Gastrocnemius medialis (tissue), 4 donors: ENCODE measurements around the gene EIPR1. TPM values are rescaled to one million over a fixed set of nuclear protein-coding genes. Genes with fewer than 3 reads are reported as not detected.

Experiments used
- ATAC-seq, 2 donors: fragments of 150-250 bp; one replicate each; pipeline ENCODE4 v1.9.1; 2016
- DNase-seq, 2 donors: peaks; one replicate each; pipeline ENCODE4 v3.0.0-alpha.2; 2019
- H3K27ac ChIP-seq, 4 donors: fragments of 200-600 bp; sonication (generic); 1 replicate in 1 of 4; 2 replicates in 3 of 4; pipeline ENCODE4 v1.5.1; 2016 to 2018; ENCODE audit warnings: mild to moderate bottlenecking in 2 of 4, moderate library complexity in 1 of 4
- H3K27me3 ChIP-seq, 3 donors: fragments of 200-600 bp; sonication (generic) in 2 of 3; 1 replicate in 1 of 3; 2 replicates in 2 of 3; pipeline versions ENCODE4 v1.5.1 to v1.6.0; 2016 to 2019; ENCODE audit warnings: mild to moderate bottlenecking in 1 of 3, moderate library complexity in 1 of 3
- H3K36me3 ChIP-seq, 2 donors: fragments of 200-600 bp; sonication (generic) in 1 of 2; one replicate each; pipeline ENCODE4 v1.5.1; 2017 to 2018
- H3K4me1 ChIP-seq, 2 donors: fragments of 200-600 bp; sonication (generic) in 1 of 2; one replicate each; pipeline ENCODE4 v1.5.1; 2016 to 2017; ENCODE audit warnings: mild to moderate bottlenecking in 2 of 2
- H3K4me3 ChIP-seq, 4 donors: fragments of 200-600 bp; sonication (generic) in 3 of 4; 1 replicate in 1 of 4; 2 replicates in 3 of 4; pipeline ENCODE4 v1.5.1; 2016 to 2019; ENCODE audit warnings: mild to moderate bottlenecking in 2 of 4
- H3K9me3 ChIP-seq, 3 donors: fragments of 200-600 bp; sonication (generic) in 2 of 3; 1 replicate in 1 of 3; 2 replicates in 2 of 3; pipeline ENCODE4 v1.5.1; 2016 to 2019
- CTCF ChIP-seq, 5 experiments: fragments of 450-650 bp in 3 of 5; fragments of 200-600 bp in 2 of 5; sonication (generic) in 2 of 5; IDR thresholded peaks in 4 of 5; conservative IDR thresholded peaks in 1 of 5; 1 replicate in 4 of 5; 2 replicates in 1 of 5; pipeline ENCODE4 v1.5.1; 2016 to 2019; ENCODE audit warnings: antibody characterized with exemption in 5 of 5, mild to moderate bottlenecking in 3 of 5, moderate library complexity in 3 of 5
- POLR2A ChIP-seq, 2 donors: fragments of 450-650 bp; IDR thresholded peaks; one replicate each; pipeline ENCODE4 v1.6.1; 2017; ENCODE audit warnings: antibody characterized with exemption in 2 of 2, mild to moderate bottlenecking in 2 of 2, moderate library complexity in 2 of 2
- in situ Hi-C, 4 donors: fragments of 200-750 bp; cut with MboI; loops; one replicate each; pipeline versions ENCODE4 v1.15.0 to v1.8.0; 2017; ENCODE audit warnings: low sequenced_read_pairs in 4 of 4
- intact Hi-C: fragments of 100-400 bp; cut with DNase I; formaldehyde crosslinking; loops from one replicate; pipeline ENCODE4 v1.15.1; 2023; ENCODE audit warnings: low total_unique reads
- total RNA-seq, 4 donors: library from RNA; depleted of rRNA; stranded (reverse); fragments of >200 nt; gene quantifications; one replicate each; pipeline versions ENCODE4 v1.1.0 to v1.2.3, GENCODE V29; 2016

The EIPR1 gene
- total RNA-seq, 4 donors from 2014 or later: 23.2 to 30.5 (median 24.4) TPM

- ATAC-seq (no peak), DNase-seq (no peak)
- no peaks in the 10 kb centered on the region for H3K36me3 ChIP-seq
- no peak overlapping the region for H3K4me3 ChIP-seq
- in situ Hi-C loops (no loop called here), intact Hi-C loops (no loop called here)
- no peaks in the 10 kb centered on the region for H3K4me1 ChIP-seq
- no peaks in the 10 kb centered on the region for H3K27me3 ChIP-seq
- TF ChIP-seq POLR2A (IDR thresholded peaks at IDR 0.05) (no peak), CTCF (IDR thresholded peaks at IDR 0.05 in 4 of 5, conservative IDR thresholded peaks at IDR 0.05 in 1 of 5) (no peak)
- H3K27ac ChIP-seq: no peak overlapping the region
- no peaks in the 10 kb centered on the region for H3K9me3 ChIP-seq
These were observed 114.1 kb downstream of the EIPR1 start for GRCh38 chr2:3263487-3263886.

GRCh38 chr2:3262437-3263388, 114.9 kb downstream of the EIPR1 start:
- no peak for TF ChIP-seq CTCF (IDR thresholded peaks at IDR 0.05 in 4 of 5, conservative IDR thresholded peaks at IDR 0.05 in 1 of 5)
- no peak for TF ChIP-seq POLR2A (IDR thresholded peaks at IDR 0.05)
- H3K36me3 ChIP-seq: no peaks in the 10 kb centered on the region
- no peaks in the 10 kb centered on the region for H3K9me3 ChIP-seq
- H3K27me3 ChIP-seq: no peaks in the 10 kb centered on the region
- H3K27ac ChIP-seq: no peak overlapping the region
- H3K4me1 ChIP-seq: no peaks in the 10 kb centered on the region
- intact Hi-C loops (no loop called here), in situ Hi-C loops (no loop called here)
- DNase-seq: no peak
- no peak overlapping the region for H3K4me3 ChIP-seq
- no peak for ATAC-seq

GRCh38 chr2:3261511-3261910, 116.1 kb downstream of the EIPR1 start:
- in situ Hi-C loops: no loop called here
- no peak for TF ChIP-seq POLR2A (IDR thresholded peaks at IDR 0.05)
- no peak for TF ChIP-seq CTCF (IDR thresholded peaks at IDR 0.05 in 4 of 5, conservative IDR thresholded peaks at IDR 0.05 in 1 of 5)

GRCh38 chr2:3260959-3261358, 116.7 kb downstream of the EIPR1 start:
- no peaks in the 10 kb centered on the region for H3K9me3 ChIP-seq
- in situ Hi-C loops (no loop called here), intact Hi-C loops (no loop called here)
- no peaks in the 10 kb centered on the region for H3K4me1 ChIP-seq
- ATAC-seq (no peak), DNase-seq (no peak)
- H3K36me3 ChIP-seq: no peaks in the 10 kb centered on the region
- no peaks in the 10 kb centered on the region for H3K27me3 ChIP-seq
- H3K4me3 ChIP-seq: no peak overlapping the region
- no peak for TF ChIP-seq POLR2A (IDR thresholded peaks at IDR 0.05)
- no peak for TF ChIP-seq CTCF (IDR thresholded peaks at IDR 0.05 in 4 of 5, conservative IDR thresholded peaks at IDR 0.05 in 1 of 5)
- no peak overlapping the region for H3K27ac ChIP-seq

More at GRCh38 chr2:3261511-3261910, 116.1 kb downstream of the EIPR1 start:
- Histone ChIP-seq H3K27me3 (no peaks in the 10 kb centered on the region), H3K4me1 (no peaks in the 10 kb centered on the region), H3K9me3 (no peaks in the 10 kb centered on the region), H3K27ac (no peak overlapping the region), H3K4me3 (no peak overlapping the region), H3K36me3 (no peaks in the 10 kb centered on the region)
- intact Hi-C loops: no loop called here
- ATAC-seq: no peak
- no peak for DNase-seq
